GM23338 (cell line): Measurements from ENCODE around the gene NPHS1. TPM values are rescaled to one million over a fixed set of nuclear protein-coding genes. Genes with fewer than 3 reads are reported as not detected.
"Not testable (repeated sequence)": the region's sequence is repeated elsewhere in the genome, so short reads cannot be mapped to it uniquely, and the experiment has no call there.

Source experiments
- ATAC-seq: fragments of 200-7000 bp; cut with Tn5 transposase; 3 replicates; pipeline ENCODE4 v1.9.1; 2020
- DNase-seq: peaks from one replicate; pipeline ENCODE4 v3.0.0-alpha.2; 2015; ENCODE audit warnings: low spot score
- H2AFZ ChIP-seq: fragments of 200-600 bp; sonication (generic); 2 replicates; pipeline ENCODE4 v1.8.0; 2016; ENCODE audit warnings: antibody characterized with exemption, mild to moderate bottlenecking, moderate library complexity
- H3F3A ChIP-seq: fragments of 200-600 bp; sonication (generic); replicated peaks from 2 replicates; pipeline ENCODE4 v1.8.0; 2017; ENCODE audit warnings: antibody characterized with exemption, mixed run types, low read depth
- H3K27ac ChIP-seq: fragments of 200-600 bp; sonication (generic); 2 replicates; pipeline ENCODE4 v1.6.1; 2016; ENCODE audit warnings: low read depth
- H3K27me3 ChIP-seq: fragments of 200-600 bp; sonication (generic); 2 replicates; pipeline ENCODE4 v1.8.0; 2016; ENCODE audit warnings: mild to moderate bottlenecking, mixed run types, moderate library complexity; ENCODE audit not compliant: insufficient read depth
- H3K36me3 ChIP-seq: fragments of 200-600 bp; sonication (generic); 2 replicates; pipeline ENCODE4 v1.8.0; 2016; ENCODE audit warnings: mild to moderate bottlenecking; ENCODE audit not compliant: insufficient read depth
- H3K4me1 ChIP-seq: fragments of 200-600 bp; sonication (generic); 2 replicates; pipeline ENCODE4 v1.8.0; 2016; ENCODE audit warnings: mild to moderate bottlenecking, moderate library complexity; ENCODE audit not compliant: insufficient read depth
- H3K4me2 ChIP-seq: fragments of 200-600 bp; sonication (generic); 2 replicates; pipeline ENCODE4 v1.7.1; 2017; ENCODE audit warnings: mixed run types
- H3K4me3 ChIP-seq: fragments of 200-600 bp; sonication (generic); 2 replicates; pipeline ENCODE4 v1.6.1; 2016; ENCODE audit warnings: mixed run types
- H3K79me2 ChIP-seq: fragments of 200-600 bp; sonication (generic); replicated peaks from 2 replicates; pipeline ENCODE4 v1.8.0; 2017; ENCODE audit warnings: mild to moderate bottlenecking; ENCODE audit not compliant: insufficient read depth
- H3K9me2 ChIP-seq: fragments of 200-600 bp; sonication (generic); 2 replicates; pipeline ENCODE4 v1.8.0; 2017; ENCODE audit not compliant: insufficient read depth
- H4K20me1 ChIP-seq: fragments of 200-600 bp; sonication (generic); replicated peaks from 2 replicates; pipeline ENCODE4 v1.8.0; 2017; ENCODE audit warnings: mild to moderate bottlenecking; ENCODE audit not compliant: insufficient read depth
- H3K27ac Mint-ChIP-seq: 2 replicates; pipeline ENCODE4 v1.8.0; 2020; ENCODE audit warnings: inconsistent platforms, mild to moderate bottlenecking, moderate library complexity, mixed read lengths
- H3K27me3 Mint-ChIP-seq: 3 replicates; pipeline ENCODE4 v1.8.0; 2022; ENCODE audit warnings: low read depth, mild to moderate bottlenecking, moderate library complexity, mixed read lengths, inconsistent platforms; ENCODE audit not compliant: insufficient read depth, poor library complexity
- H3K36me3 Mint-ChIP-seq: 3 replicates; pipeline ENCODE4 v1.8.0; 2021; ENCODE audit warnings: low read depth, mild to moderate bottlenecking, inconsistent platforms, moderate library complexity, mixed read lengths
- H3K4me1 Mint-ChIP-seq: 3 replicates; pipeline ENCODE4 v1.8.0; 2020; ENCODE audit warnings: mild to moderate bottlenecking, inconsistent platforms, mixed read lengths
- H3K4me3 Mint-ChIP-seq: 3 replicates; pipeline ENCODE4 v1.8.0; 2021; ENCODE audit warnings: moderate library complexity, mild to moderate bottlenecking, inconsistent platforms, mixed read lengths
- H3K9me3 Mint-ChIP-seq: 3 replicates; pipeline ENCODE4 v1.8.0; 2020; ENCODE audit warnings: moderate library complexity, mild to moderate bottlenecking, inconsistent platforms, mixed read lengths
- ETS1 ChIP-seq: IDR thresholded peaks from 2 replicates; pipeline ENCODE4 v1.6.1; 2016; ENCODE audit warnings: antibody characterized with exemption
- EZH2 ChIP-seq: fragments of 200-600 bp; sonication (generic); IDR thresholded peaks from one replicate; pipeline ENCODE4 v1.8.0; 2017; ENCODE audit warnings: antibody characterized with exemption, mild to moderate bottlenecking, low read depth; ENCODE audit not compliant: unreplicated experiment
- EZH2phosphoT487 ChIP-seq: fragments of 200-600 bp; sonication (generic); IDR thresholded peaks from one replicate; pipeline ENCODE4 v1.8.1; 2018; ENCODE audit warnings: antibody characterized with exemption; ENCODE audit not compliant: unreplicated experiment
- JUNB ChIP-seq: IDR thresholded peaks from one replicate; pipeline ENCODE4 v1.6.1; 2016; ENCODE audit warnings: antibody characterized with exemption; ENCODE audit not compliant: unreplicated experiment
- NANOG ChIP-seq: IDR thresholded peaks from 2 replicates; pipeline ENCODE4 v1.6.1; 2016; ENCODE audit warnings: antibody characterized with exemption, borderline replicate concordance
- POLR2AphosphoS5 ChIP-seq: IDR thresholded peaks from 2 replicates; pipeline ENCODE4 v1.6.1; 2016; ENCODE audit warnings: antibody characterized with exemption, low read depth
- REST ChIP-seq: IDR thresholded peaks from one replicate; pipeline ENCODE4 v1.6.1; 2018; ENCODE audit warnings: antibody characterized with exemption; ENCODE audit not compliant: unreplicated experiment
- STAT1 ChIP-seq: IDR thresholded peaks from one replicate; pipeline ENCODE4 v1.6.1; 2016; ENCODE audit warnings: antibody characterized with exemption; ENCODE audit not compliant: unreplicated experiment
- ZNF114 ChIP-seq: fragments of 250-450 bp; sonication (Bioruptor Pico); IDR thresholded peaks from 2 replicates; pipeline ENCODE4 v1.5.0; 2020; ENCODE audit warnings: mild to moderate bottlenecking, moderate library complexity
- ZNF331 ChIP-seq: fragments of 250-450 bp; sonication (Bioruptor Pico); IDR thresholded peaks from 2 replicates; pipeline ENCODE4 v1.5.0; 2020; ENCODE audit warnings: low read depth, mild to moderate bottlenecking, moderate library complexity
- polyA plus RNA-seq: library from polyadenylated mRNA; unstranded; fragments of >200 nt; fragmentation: Nextera tagmentation; extraction: Ambion mirVana; gene quantifications from 2 replicates; pipeline ENCODE4 v1.2.1, GENCODE V29; 2016
- total RNA-seq: library from RNA; depleted of rRNA; stranded (reverse); fragments of >200 nt; shearing (Covaris generic); gene quantifications from 2 replicates; pipeline ENCODE4 v1.2.3, GENCODE V29; 2014
- TF ChIP-seq, protein P1 (sequence below), 2 experiments: fragments of 200-600 bp in 1 of 2; sonication (generic) in 1 of 2; conservative IDR thresholded peaks; 2 replicates each; pipeline versions ENCODE4 v1.5.1 to v1.6.1; 2016 to 2017; ENCODE audit warnings: antibody characterized with exemption in 2 of 2, low read depth in 2 of 2, mild to moderate bottlenecking in 2 of 2, moderate library complexity in 1 of 2

The NPHS1 gene
- total and polyA plus RNA-seq, 2 experiments from 2014 or later, result 1.0 to 1.3 TPM

DNA sequence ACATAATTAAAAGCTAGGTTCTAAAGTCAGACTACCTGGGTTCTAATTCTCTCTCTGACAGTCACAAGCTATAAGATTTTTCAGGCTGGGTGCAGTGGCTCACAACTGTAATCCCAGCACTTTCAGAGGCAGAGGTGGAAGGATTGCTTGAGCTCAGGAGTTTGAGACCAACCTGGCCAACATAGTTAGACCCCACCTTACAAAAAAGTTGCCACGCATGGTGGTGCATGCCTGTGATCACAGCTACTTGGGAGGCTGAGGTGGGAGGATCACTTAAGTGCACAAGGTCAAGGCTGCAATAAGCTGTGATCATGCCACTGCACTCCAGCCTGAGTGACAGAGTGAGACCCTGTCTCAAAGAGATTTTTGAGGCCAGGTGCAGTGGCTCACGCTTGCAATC, 42.0 kb upstream of the NPHS1 start:
- Histone ChIP-seq H3K9me2 (no peaks in the 10 kb centered on the region), H3K36me3 (peaks cover 23% of the 10 kb centered on the region), H3K4me1 (peaks cover 4% of the 10 kb centered on the region; the same call in 1 of the 2 replicates), H3K27me3 (no peaks in the 10 kb centered on the region), H3K79me2 (peaks cover 13% of the 10 kb centered on the region), H3F3A (0 out of 2 replicates have a peak, but pooled peaks cover 8% of the 10 kb centered on the region), H3K27ac (no peak overlapping the region), H4K20me1 (peaks cover 12% of the 10 kb centered on the region), H3K4me3 (no peak overlapping the region), H3K4me2 (no peak overlapping the region), H2AFZ (no peak overlapping the region)
- DNase-seq (no peak), ATAC-seq (no peak)
- H3K4me1 Mint-ChIP-seq, result no peaks in the 10 kb centered on the region
- TF ChIP-seq, protein P1, sequence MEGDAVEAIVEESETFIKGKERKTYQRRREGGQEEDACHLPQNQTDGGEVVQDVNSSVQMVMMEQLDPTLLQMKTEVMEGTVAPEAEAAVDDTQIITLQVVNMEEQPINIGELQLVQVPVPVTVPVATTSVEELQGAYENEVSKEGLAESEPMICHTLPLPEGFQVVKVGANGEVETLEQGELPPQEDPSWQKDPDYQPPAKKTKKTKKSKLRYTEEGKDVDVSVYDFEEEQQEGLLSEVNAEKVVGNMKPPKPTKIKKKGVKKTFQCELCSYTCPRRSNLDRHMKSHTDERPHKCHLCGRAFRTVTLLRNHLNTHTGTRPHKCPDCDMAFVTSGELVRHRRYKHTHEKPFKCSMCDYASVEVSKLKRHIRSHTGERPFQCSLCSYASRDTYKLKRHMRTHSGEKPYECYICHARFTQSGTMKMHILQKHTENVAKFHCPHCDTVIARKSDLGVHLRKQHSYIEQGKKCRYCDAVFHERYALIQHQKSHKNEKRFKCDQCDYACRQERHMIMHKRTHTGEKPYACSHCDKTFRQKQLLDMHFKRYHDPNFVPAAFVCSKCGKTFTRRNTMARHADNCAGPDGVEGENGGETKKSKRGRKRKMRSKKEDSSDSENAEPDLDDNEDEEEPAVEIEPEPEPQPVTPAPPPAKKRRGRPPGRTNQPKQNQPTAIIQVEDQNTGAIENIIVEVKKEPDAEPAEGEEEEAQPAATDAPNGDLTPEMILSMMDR (conservative IDR thresholded peaks at IDR 0.05; ENCODE audit: low read depth in 2 of 2), result no peak
- TF ChIP-seq EZH2 (no peak), POLR2AphosphoS5 (no peak), ETS1 (no peak), NANOG (no peak), ZNF114 (CRISPR knock-in tag) (no peak)
- peaks cover 7% of the 10 kb centered on the region for H3K27me3 Mint-ChIP-seq
- H3K27ac Mint-ChIP-seq, result no peak overlapping the region
- H3K36me3 Mint-ChIP-seq, result peaks cover 52% of the 10 kb centered on the region
- no peak overlapping the region for H3K4me3 Mint-ChIP-seq
- H3K9me3 Mint-ChIP-seq, result no peaks in the 10 kb centered on the region

- ATAC-seq, H3K4me3 Mint-ChIP-seq, H3K4me1 Mint-ChIP-seq, H3K4me1 ChIP-seq, H3F3A ChIP-seq, H3K4me3 ChIP-seq, H3K9me2 ChIP-seq, H3K27me3 ChIP-seq, H3K79me2 ChIP-seq, H3K27me3 Mint-ChIP-seq, H3K27ac Mint-ChIP-seq, H2AFZ ChIP-seq, DNase-seq, H3K4me2 ChIP-seq, H3K9me3 Mint-ChIP-seq, H3K27ac ChIP-seq: not testable (repeated sequence)
- peaks cover 67% of the 10 kb centered on the region for H3K36me3 Mint-ChIP-seq
- Histone ChIP-seq H4K20me1 (peaks cover 12% of the 10 kb centered on the region), H3K36me3 (peaks cover 23% of the 10 kb centered on the region)
Observed at GRCh38 chr19:35891819-35892218, 39.5 kb upstream of the NPHS1 start.

- H3K4me2 ChIP-seq, result no peak overlapping the region
- no peaks in the 10 kb centered on the region for H3K9me2 ChIP-seq
- peaks cover 64% of the 10 kb centered on the region for H3K36me3 Mint-ChIP-seq
- H3F3A ChIP-seq, result 0 out of 2 replicates have a peak, but pooled peaks cover 3% of the 10 kb centered on the region
- no peaks in the 10 kb centered on the region for H3K4me1 ChIP-seq
- H3K27ac Mint-ChIP-seq, result no peak overlapping the region
- no peak overlapping the region for H3K4me3 ChIP-seq
- peaks cover 12% of the 10 kb centered on the region for H4K20me1 ChIP-seq
- H3K27me3 Mint-ChIP-seq, result peaks cover 13% of the 10 kb centered on the region
- no peak overlapping the region for H3K4me3 Mint-ChIP-seq
- H3K79me2 ChIP-seq, result no peaks in the 10 kb centered on the region
- no peak for ATAC-seq
- no peak overlapping the region for H2AFZ ChIP-seq
- no peak for DNase-seq
- H3K9me3 Mint-ChIP-seq, result no peaks in the 10 kb centered on the region
- H3K27ac ChIP-seq, result no peak overlapping the region
- no peaks in the 10 kb centered on the region for H3K4me1 Mint-ChIP-seq
- peaks cover 16% of the 10 kb centered on the region; the same call in 1 of the 2 replicates for H3K36me3 ChIP-seq
- no peaks in the 10 kb centered on the region for H3K27me3 ChIP-seq
- TF ChIP-seq EZH2phosphoT487, result no peak
- TF ChIP-seq NANOG, result no peak
- TF ChIP-seq STAT1, result no peak
- no peak for TF ChIP-seq JUNB
- TF ChIP-seq, protein P1 (conservative IDR thresholded peaks at IDR 0.05; ENCODE audit: low read depth in 2 of 2), result no peak
- TF ChIP-seq REST, result no peak
- TF ChIP-seq ZNF331 (CRISPR knock-in tag), result no peak
Observed at GRCh38 chr19:35890113-35890650, 37.9 kb upstream of the NPHS1 start.
